Gastrocnemius medialis (tissue), 4 donors: ENCODE data around the gene SCN2A. TPM values are rescaled to one million over a fixed set of nuclear protein-coding genes. Genes with fewer than 3 reads are reported as not detected.

Experiments used
- ATAC-seq, 2 donors: fragments of 150-250 bp; one replicate each; pipeline ENCODE4 v1.9.1; 2016
- DNase-seq, 2 donors: peaks; one replicate each; pipeline ENCODE4 v3.0.0-alpha.2; 2019
- H3K27ac ChIP-seq, 4 donors: fragments of 200-600 bp; sonication (generic); 1 replicate in 1 of 4; 2 replicates in 3 of 4; pipeline ENCODE4 v1.5.1; 2016 to 2018; ENCODE audit warnings: mild to moderate bottlenecking in 2 of 4, moderate library complexity in 1 of 4
- H3K27me3 ChIP-seq, 3 donors: fragments of 200-600 bp; sonication (generic) in 2 of 3; 1 replicate in 1 of 3; 2 replicates in 2 of 3; pipeline versions ENCODE4 v1.5.1 to v1.6.0; 2016 to 2019; ENCODE audit warnings: mild to moderate bottlenecking in 1 of 3, moderate library complexity in 1 of 3
- H3K36me3 ChIP-seq, 2 donors: fragments of 200-600 bp; sonication (generic) in 1 of 2; one replicate each; pipeline ENCODE4 v1.5.1; 2017 to 2018
- H3K4me1 ChIP-seq, 2 donors: fragments of 200-600 bp; sonication (generic) in 1 of 2; one replicate each; pipeline ENCODE4 v1.5.1; 2016 to 2017; ENCODE audit warnings: mild to moderate bottlenecking in 2 of 2
- H3K4me3 ChIP-seq, 4 donors: fragments of 200-600 bp; sonication (generic) in 3 of 4; 1 replicate in 1 of 4; 2 replicates in 3 of 4; pipeline ENCODE4 v1.5.1; 2016 to 2019; ENCODE audit warnings: mild to moderate bottlenecking in 2 of 4
- H3K9me3 ChIP-seq, 3 donors: fragments of 200-600 bp; sonication (generic) in 2 of 3; 1 replicate in 1 of 3; 2 replicates in 2 of 3; pipeline ENCODE4 v1.5.1; 2016 to 2019
- POLR2A ChIP-seq, 2 donors: fragments of 450-650 bp; IDR thresholded peaks; one replicate each; pipeline ENCODE4 v1.6.1; 2017; ENCODE audit warnings: antibody characterized with exemption in 2 of 2, mild to moderate bottlenecking in 2 of 2, moderate library complexity in 2 of 2
- in situ Hi-C, 4 donors: fragments of 200-750 bp; cut with MboI; loops; one replicate each; pipeline versions ENCODE4 v1.15.0 to v1.8.0; 2017; ENCODE audit warnings: low sequenced_read_pairs in 4 of 4
- intact Hi-C: fragments of 100-400 bp; cut with DNase I; formaldehyde crosslinking; loops from one replicate; pipeline ENCODE4 v1.15.1; 2023; ENCODE audit warnings: low total_unique reads
- total RNA-seq, 4 donors: library from RNA; depleted of rRNA; stranded (reverse); fragments of >200 nt; gene quantifications; one replicate each; pipeline versions ENCODE4 v1.1.0 to v1.2.3, GENCODE V29; 2016
- TF ChIP-seq, protein P1 (sequence below), 5 experiments: fragments of 450-650 bp in 3 of 5; fragments of 200-600 bp in 2 of 5; sonication (generic) in 2 of 5; IDR thresholded peaks in 4 of 5; conservative IDR thresholded peaks in 1 of 5; 1 replicate in 4 of 5; 2 replicates in 1 of 5; pipeline ENCODE4 v1.5.1; 2016 to 2019; ENCODE audit warnings: antibody characterized with exemption in 5 of 5, mild to moderate bottlenecking in 3 of 5, moderate library complexity in 3 of 5

The SCN2A gene
- total RNA-seq, 4 donors from 2014 or later, result not detected

DNA sequence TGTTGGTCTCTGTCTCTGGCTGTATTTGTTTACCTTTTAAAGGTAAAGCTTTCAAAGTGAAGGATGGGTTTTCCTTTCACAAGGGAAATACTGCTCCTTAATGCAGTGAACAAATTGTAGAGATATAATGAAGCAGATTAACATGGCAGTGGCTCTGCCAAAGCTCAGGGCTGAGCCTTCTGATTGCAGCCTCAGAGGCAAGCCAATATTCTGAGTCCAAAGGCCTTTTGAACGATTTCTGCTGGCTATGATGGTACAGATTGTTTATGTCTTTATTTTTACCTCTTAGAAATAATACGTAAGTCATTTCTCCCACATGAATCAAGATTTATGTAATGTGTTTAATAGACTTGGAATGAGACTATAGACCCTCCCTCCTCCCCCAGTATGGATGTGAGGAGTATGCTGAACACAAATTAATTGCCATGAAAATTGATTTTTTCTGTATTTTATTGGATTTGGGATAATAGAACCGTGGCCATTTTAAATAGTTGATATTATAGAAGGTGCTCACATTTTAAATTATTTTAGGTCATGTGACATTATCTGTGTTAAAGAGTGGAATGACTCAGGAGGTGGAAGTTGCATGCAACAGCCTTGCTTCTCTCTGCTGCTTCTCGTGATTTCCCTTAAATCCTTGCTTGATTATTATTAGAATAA lies 772 bp downstream of the SCN2A start:
- Histone ChIP-seq H3K4me3 (no peak overlapping the region), H3K4me1 (no peaks in the 10 kb centered on the region), H3K27ac (no peak overlapping the region), H3K27me3 (no peaks in the 10 kb centered on the region), H3K9me3 (no peaks in the 10 kb centered on the region), H3K36me3 (no peaks in the 10 kb centered on the region)
- TF ChIP-seq, protein P1, sequence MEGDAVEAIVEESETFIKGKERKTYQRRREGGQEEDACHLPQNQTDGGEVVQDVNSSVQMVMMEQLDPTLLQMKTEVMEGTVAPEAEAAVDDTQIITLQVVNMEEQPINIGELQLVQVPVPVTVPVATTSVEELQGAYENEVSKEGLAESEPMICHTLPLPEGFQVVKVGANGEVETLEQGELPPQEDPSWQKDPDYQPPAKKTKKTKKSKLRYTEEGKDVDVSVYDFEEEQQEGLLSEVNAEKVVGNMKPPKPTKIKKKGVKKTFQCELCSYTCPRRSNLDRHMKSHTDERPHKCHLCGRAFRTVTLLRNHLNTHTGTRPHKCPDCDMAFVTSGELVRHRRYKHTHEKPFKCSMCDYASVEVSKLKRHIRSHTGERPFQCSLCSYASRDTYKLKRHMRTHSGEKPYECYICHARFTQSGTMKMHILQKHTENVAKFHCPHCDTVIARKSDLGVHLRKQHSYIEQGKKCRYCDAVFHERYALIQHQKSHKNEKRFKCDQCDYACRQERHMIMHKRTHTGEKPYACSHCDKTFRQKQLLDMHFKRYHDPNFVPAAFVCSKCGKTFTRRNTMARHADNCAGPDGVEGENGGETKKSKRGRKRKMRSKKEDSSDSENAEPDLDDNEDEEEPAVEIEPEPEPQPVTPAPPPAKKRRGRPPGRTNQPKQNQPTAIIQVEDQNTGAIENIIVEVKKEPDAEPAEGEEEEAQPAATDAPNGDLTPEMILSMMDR (IDR thresholded peaks at IDR 0.05 in 4 of 5, conservative IDR thresholded peaks at IDR 0.05 in 1 of 5), result no peak
- TF ChIP-seq POLR2A (IDR thresholded peaks at IDR 0.05), result no peak
- no peak for DNase-seq
- intact Hi-C loops, result loop anchor here (1.0 kb wide), 1 partner anchor 53 kb away; no protein-coding TSS in a partner anchor
- in situ Hi-C loops, result loop anchor here in 2 of 4 donors (10.0 kb wide), 1 partner anchor 55 kb away; no protein-coding TSS in a partner anchor
- ATAC-seq, result no peak

DNA sequence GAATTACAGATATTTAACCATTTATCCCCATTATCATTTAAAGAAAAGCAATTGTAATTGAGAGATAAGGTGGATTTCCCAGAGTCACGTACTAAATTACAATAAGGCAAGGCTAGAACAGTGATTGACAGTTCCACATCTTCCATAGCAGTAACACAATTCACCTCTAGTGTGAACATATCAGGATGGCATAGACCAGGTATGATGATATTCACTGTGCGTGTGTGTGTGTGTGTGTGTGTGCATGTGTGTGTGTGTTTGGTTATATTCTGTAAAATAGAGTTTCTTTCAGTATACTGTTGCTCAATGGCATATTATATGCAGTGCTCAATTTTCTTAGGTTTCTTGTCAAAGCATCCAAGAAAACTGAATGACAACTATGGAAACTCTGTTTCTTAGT lies 1.7 kb downstream of the SCN2A start:
- Histone ChIP-seq H3K9me3 (no peaks in the 10 kb centered on the region), H3K4me1 (no peaks in the 10 kb centered on the region), H3K36me3 (no peaks in the 10 kb centered on the region), H3K27ac (no peak overlapping the region), H3K27me3 (no peaks in the 10 kb centered on the region), H3K4me3 (no peak overlapping the region)
- DNase-seq, result no peak
- TF ChIP-seq POLR2A (IDR thresholded peaks at IDR 0.05), result no peak
- TF ChIP-seq, protein P1 (IDR thresholded peaks at IDR 0.05 in 4 of 5, conservative IDR thresholded peaks at IDR 0.05 in 1 of 5), result no peak
- no peak for ATAC-seq
- in situ Hi-C loops, result no loop called here
- intact Hi-C loops, result no loop called here

DNA sequence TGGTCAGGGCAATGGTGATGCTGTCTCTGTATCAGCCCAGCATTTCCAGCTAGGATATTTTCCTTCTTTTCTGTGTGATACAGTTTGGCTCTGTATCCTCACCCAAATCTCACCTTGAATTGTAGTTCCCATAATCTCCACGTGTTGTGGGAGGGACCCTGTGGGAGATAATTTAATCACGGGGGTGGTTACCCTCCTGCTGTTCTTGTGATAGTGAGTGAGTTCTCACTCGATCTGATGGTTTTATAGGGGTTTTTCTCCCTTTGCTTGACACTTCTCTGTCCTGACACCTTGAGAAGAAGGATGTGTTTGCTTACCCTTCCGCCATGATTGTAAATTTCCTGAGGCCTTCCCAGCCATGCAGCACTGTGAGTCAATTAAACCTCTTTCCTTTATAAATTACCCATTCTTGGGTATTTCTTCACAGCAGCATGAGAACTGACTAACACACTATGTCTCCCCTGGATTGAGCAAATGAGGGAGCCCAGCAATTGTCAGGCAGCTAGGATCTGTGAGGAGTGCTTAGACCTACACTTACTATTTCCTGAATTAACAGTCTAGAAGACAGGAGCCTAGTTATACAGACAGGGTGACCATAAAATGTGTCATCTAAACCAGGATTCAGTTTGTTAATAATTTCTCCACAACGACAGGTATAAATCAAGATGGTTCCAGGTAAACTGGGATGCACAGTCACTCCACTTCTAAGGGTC lies 6.0 kb downstream of the SCN2A start:
- H3K4me1 ChIP-seq, result no peaks in the 10 kb centered on the region
- H3K27ac ChIP-seq, result no peak overlapping the region
- H3K9me3 ChIP-seq, result no peaks in the 10 kb centered on the region
- no peak overlapping the region for H3K4me3 ChIP-seq
- no peaks in the 10 kb centered on the region for H3K27me3 ChIP-seq
- DNase-seq (no peak), ATAC-seq (no peak)
- intact Hi-C loops (no loop called here), in situ Hi-C loops (no loop called here)
- H3K36me3 ChIP-seq, result no peaks in the 10 kb centered on the region
- TF ChIP-seq, protein P1 (IDR thresholded peaks at IDR 0.05 in 4 of 5, conservative IDR thresholded peaks at IDR 0.05 in 1 of 5), result no peak

DNA sequence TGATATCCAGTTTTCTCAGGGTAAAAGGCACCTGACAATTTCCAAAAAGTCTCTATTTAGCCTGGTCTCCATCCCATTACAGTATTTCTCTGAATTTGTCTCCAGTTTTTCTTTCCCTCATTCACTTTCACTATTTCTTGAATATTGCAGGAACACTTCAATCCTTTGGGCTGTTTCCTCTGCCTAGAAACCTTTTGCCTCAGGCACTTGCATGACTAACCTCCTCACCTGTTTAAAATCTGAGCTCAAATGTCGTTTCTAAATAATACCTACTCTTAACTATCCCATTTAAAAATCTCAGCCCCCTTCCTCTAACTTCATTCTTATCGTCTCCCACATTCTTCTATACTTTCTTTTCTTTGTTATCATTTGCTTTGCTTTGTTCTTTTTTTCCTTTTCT lies 9.0 kb downstream of the SCN2A start:
- Histone ChIP-seq H3K36me3 (no peaks in the 10 kb centered on the region), H3K27ac (no peak overlapping the region), H3K9me3 (no peaks in the 10 kb centered on the region), H3K4me3 (no peak overlapping the region), H3K27me3 (no peaks in the 10 kb centered on the region), H3K4me1 (no peaks in the 10 kb centered on the region)
- DNase-seq (no peak), ATAC-seq (no peak)
- intact Hi-C loops (no loop called here), in situ Hi-C loops (no loop called here)
- TF ChIP-seq POLR2A (IDR thresholded peaks at IDR 0.05), result no peak
- TF ChIP-seq, protein P1 (IDR thresholded peaks at IDR 0.05 in 4 of 5, conservative IDR thresholded peaks at IDR 0.05 in 1 of 5), result no peak
